ENCODE data around the gene CRABP2. TPM values are rescaled to one million over a fixed set of nuclear protein-coding genes. Genes with fewer than 3 reads are reported as not detected.

The CRABP2 gene
- total RNA-seq, 1 donor from 2014 or later = 97.7 TPM

DNA sequence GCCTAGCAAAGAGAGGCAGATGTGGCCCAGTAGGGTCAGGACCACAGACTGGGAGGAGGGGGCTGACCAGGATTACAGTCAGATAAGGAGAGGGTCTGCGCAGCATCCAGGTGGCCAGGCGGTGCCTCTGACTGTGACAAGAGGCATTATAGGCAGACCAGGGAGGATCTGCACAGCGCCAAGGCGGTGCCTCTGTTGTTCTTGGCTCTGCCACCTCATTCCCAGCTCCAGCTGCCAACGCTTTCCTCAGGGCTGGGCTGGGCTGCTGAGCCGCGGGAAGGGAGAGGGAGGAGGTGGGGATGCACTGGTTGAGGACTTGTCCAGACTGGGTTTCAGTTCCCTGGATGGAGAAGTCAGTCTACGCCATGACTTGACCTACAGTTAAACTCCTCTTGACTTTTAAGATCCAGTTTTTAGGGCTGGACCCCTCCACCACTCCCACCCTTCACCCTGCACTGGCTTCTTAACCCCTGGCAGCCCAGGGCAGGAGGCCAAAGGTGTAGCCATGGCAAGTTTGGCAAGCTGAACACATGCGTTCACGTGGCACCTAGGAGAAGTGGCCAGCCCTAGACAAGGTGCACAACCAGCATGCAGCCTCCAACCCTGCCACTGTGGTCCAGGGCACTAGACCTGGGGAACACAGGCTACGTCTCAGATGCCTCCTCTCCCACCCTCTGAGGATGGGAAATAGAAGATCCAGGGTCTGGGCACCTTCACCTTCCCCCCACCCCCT is 4.5 kb upstream of the CRABP2 start:
- peaks cover 84% of the 10 kb centered on the region for H3K4me1 ChIP-seq
- peak; percentile 33 to 37 for TF ChIP-seq POLR2AphosphoS5 (IDR thresholded peaks at IDR 0.05; ENCODE audit: insufficient read depth in 1 of 2, low read depth in 1 of 2)
- TF ChIP-seq, protein P1, sequence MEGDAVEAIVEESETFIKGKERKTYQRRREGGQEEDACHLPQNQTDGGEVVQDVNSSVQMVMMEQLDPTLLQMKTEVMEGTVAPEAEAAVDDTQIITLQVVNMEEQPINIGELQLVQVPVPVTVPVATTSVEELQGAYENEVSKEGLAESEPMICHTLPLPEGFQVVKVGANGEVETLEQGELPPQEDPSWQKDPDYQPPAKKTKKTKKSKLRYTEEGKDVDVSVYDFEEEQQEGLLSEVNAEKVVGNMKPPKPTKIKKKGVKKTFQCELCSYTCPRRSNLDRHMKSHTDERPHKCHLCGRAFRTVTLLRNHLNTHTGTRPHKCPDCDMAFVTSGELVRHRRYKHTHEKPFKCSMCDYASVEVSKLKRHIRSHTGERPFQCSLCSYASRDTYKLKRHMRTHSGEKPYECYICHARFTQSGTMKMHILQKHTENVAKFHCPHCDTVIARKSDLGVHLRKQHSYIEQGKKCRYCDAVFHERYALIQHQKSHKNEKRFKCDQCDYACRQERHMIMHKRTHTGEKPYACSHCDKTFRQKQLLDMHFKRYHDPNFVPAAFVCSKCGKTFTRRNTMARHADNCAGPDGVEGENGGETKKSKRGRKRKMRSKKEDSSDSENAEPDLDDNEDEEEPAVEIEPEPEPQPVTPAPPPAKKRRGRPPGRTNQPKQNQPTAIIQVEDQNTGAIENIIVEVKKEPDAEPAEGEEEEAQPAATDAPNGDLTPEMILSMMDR (IDR thresholded peaks at IDR 0.05) = no peak
- H3K4me3 ChIP-seq = no peak overlapping the region
- H3K9me3 ChIP-seq = no peaks in the 10 kb centered on the region
- no peaks in the 10 kb centered on the region for H3K36me3 ChIP-seq
- peak in 1 of 2 donors; percentile 96 for DNase-seq (ENCODE audit: extremely low spot score in 2 of 2)
- no peaks in the 10 kb centered on the region for H3K27me3 ChIP-seq
- intact Hi-C loops (cut with DNase I) = no loop called here
- H3K27ac ChIP-seq = peak overlapping the region; percentile 95

DNA sequence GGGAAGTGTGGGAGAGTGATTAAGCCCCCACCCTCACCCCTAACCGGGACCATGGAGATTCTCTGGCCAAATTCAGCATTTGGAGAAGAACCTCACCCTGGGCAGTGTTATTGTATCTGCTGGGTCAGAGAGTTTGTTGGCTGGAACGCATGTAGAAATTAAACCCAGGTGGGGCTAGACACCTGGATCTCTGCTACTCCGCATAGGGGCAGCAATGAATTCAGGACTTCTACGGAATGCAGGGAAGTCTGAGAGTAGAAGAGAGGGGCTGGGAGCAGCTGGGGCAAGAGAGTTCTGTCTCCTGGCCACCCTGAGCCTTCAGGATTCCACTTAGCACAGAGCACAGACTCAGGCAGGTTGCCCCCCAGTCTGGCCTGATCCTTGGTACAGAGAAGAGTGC is 3.6 kb upstream of the CRABP2 start:
- H3K27ac ChIP-seq = peak overlapping the region; percentile 95
- no peaks in the 10 kb centered on the region for H3K27me3 ChIP-seq
- H3K36me3 ChIP-seq = no peaks in the 10 kb centered on the region
- intact Hi-C loops (cut with DNase I) = no loop called here
- H3K9me3 ChIP-seq = no peaks in the 10 kb centered on the region
- DNase-seq (ENCODE audit: extremely low spot score in 2 of 2) = no peak
- peaks cover 93% of the 10 kb centered on the region for H3K4me1 ChIP-seq
- H3K4me3 ChIP-seq = no peak overlapping the region
- TF ChIP-seq POLR2AphosphoS5 (IDR thresholded peaks at IDR 0.05; ENCODE audit: insufficient read depth in 1 of 2, low read depth in 1 of 2) (no peak), POLR2A (IDR thresholded peaks at IDR 0.05) (no peak)
- TF ChIP-seq, protein P1 (IDR thresholded peaks at IDR 0.05) = no peak

DNA sequence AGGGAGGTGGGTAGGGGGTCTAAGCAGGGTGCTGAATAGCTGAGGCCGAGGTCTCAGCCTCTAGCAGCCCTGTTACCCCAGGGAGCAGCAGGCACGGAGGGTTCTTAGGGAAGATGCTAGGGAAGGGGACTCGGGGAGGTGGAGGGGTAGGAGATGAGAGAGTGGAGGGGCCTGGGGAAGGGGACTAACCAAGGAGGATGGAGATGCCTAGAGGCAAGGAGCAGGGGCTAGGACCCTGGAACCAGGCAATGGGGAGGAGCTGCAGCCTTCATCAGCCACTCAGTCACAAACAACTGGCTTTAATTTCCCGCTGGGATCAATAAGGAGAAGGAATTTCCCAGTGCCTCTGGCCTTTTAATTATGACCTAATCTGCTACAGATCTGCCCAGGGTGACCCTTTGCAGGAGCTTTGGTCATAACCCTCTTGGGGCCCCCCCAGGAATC is 2.9 kb upstream of the CRABP2 start:
- no peaks in the 10 kb centered on the region for H3K36me3 ChIP-seq
- no peaks in the 10 kb centered on the region for H3K9me3 ChIP-seq
- H3K27me3 ChIP-seq = no peaks in the 10 kb centered on the region
- DNase-seq (ENCODE audit: extremely low spot score in 2 of 2) = no peak
- peaks cover 100% of the 10 kb centered on the region for H3K4me1 ChIP-seq
- peak overlapping the region; percentile 95 for H3K27ac ChIP-seq
- TF ChIP-seq POLR2AphosphoS5 (IDR thresholded peaks at IDR 0.05; ENCODE audit: insufficient read depth in 1 of 2, low read depth in 1 of 2) (no peak), POLR2A (IDR thresholded peaks at IDR 0.05) (no peak)
- TF ChIP-seq, protein P1 (IDR thresholded peaks at IDR 0.05) = no peak
- intact Hi-C loops (cut with DNase I) = no loop called here
- no peak overlapping the region for H3K4me3 ChIP-seq

DNA sequence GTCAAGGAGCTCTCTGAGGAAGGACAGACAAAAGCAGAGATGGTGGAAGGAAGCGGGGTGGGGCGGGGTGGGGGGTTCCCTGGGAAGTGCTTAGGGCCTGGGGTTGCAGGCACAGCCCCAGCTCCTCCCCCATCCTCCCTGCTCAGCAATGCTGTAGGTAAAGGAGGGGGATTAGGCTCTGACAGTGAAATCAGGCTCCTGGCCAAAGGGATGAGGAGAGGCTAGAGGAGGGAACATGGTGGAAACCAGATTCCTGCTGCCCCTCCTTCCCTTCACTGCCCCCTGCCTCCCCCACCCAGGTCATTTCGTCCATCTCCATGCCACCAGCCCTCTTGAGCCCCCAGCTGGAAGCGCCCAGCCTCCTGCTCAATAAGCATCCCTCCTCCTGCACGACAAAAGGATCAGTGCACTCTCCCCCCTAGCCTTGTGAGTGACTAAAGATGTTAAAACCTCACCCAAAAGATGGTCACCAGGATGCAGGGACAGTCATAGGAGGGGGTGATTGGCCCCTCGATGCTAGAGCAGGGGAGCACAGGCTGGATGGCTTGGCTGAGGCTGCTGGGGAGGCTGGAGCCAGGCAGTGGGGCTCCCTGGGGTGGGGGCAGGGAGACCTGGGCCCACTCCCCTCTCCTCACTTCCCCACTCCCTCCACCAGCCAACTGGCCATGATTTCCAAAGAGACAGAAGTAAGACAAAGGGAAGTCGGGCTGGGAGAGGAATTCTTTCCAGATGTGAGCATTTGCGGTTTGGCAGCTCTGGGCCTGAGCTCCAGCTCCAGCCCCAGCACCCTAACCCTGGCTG is 2.2 kb upstream of the CRABP2 start:
- Histone ChIP-seq H3K9me3 (no peaks in the 10 kb centered on the region), H3K27me3 (no peaks in the 10 kb centered on the region), H3K4me1 (peaks cover 99% of the 10 kb centered on the region), H3K4me3 (no peak overlapping the region), H3K27ac (peak overlapping the region; percentile 95), H3K36me3 (no peaks in the 10 kb centered on the region)
- DNase-seq (ENCODE audit: extremely low spot score in 2 of 2) = no peak
- intact Hi-C loops (cut with DNase I) = no loop called here
- TF ChIP-seq, protein P1 (IDR thresholded peaks at IDR 0.05) = no peak
- TF ChIP-seq POLR2A (IDR thresholded peaks at IDR 0.05) (no peak), POLR2AphosphoS5 (IDR thresholded peaks at IDR 0.05; ENCODE audit: insufficient read depth in 1 of 2, low read depth in 1 of 2) (peak; percentile 4 to 68)

All from vagina (tissue), 2 donors.